HEK293T (cell line): ENCODE results near the gene CHD9NB.

Experiments used
- BHLHE40 ChIP-seq: fragments of 450-650 bp; IDR thresholded peaks from 2 replicates; pipeline ENCODE4 v1.6.1; 2016; ENCODE audit warnings: mild to moderate bottlenecking, moderate library complexity, borderline replicate concordance
- ELF4 ChIP-seq: fragments of 450-650 bp; IDR thresholded peaks from 2 replicates; pipeline ENCODE4 v1.6.1; 2017; ENCODE audit warnings: antibody characterized with exemption
- FOXA1 ChIP-seq: fragments of 450-650 bp; IDR thresholded peaks from 2 replicates; pipeline ENCODE4 v1.6.1; 2016; ENCODE audit warnings: mild to moderate bottlenecking
- FOXK2 ChIP-seq: fragments of 450-650 bp; IDR thresholded peaks from 2 replicates; pipeline ENCODE4 v1.6.1; 2016; ENCODE audit warnings: mild to moderate bottlenecking
- NFRKB ChIP-seq: fragments of 450-650 bp; IDR thresholded peaks from 2 replicates; pipeline ENCODE4 v1.6.1; 2016; ENCODE audit warnings: mild to moderate bottlenecking, moderate library complexity
- SP1 ChIP-seq: fragments of 450-650 bp; IDR thresholded peaks from 2 replicates; pipeline ENCODE4 v1.6.1; 2017

DNA sequence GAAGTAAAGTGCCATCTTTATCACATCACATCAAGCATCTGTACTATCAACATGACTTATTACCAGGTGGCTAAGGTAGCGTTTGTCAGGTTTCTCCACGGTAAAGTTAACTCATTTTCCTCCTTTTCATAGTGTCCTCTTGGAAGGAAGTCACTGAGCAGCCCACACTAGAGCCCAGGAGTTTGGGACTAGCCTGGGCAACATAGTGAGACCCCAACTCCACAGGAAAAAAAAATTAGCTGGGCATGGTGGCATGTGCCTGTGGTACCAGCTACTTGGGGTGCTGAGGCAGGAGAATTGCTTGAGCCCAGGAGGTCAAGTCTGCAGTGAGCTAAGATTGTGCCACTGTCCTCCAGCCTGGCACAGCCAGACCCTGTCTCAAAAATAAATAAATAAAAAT lies 15.0 kb upstream of the CHD9NB start:
- TF ChIP-seq ELF4 (no peak), FOXK2 (no peak), FOXA1 (no peak), SP1 (no peak), NFRKB (no peak), BHLHE40 (no peak)
